Type B pancreatic cell (in vitro differentiated cells): ENCODE results near the gene KPNA1. TPM values are rescaled to one million over a fixed set of nuclear protein-coding genes. Genes with fewer than 3 reads are reported as not detected.

Experiments used
- DNase-seq: peaks from one replicate; pipeline ENCODE4 v3.0.0; 2021; ENCODE audit warnings: mixed read lengths; ENCODE audit not compliant: unreplicated experiment; ENCODE audit errors: extremely low spot score
- H3K27ac Mint-ChIP-seq: 2 replicates; pipeline ENCODE4 v1.8.0; 2021; ENCODE audit warnings: mild to moderate bottlenecking, mixed read lengths
- H3K27me3 Mint-ChIP-seq: 2 replicates; pipeline ENCODE4 v1.8.0; 2021; ENCODE audit warnings: mixed read lengths
- H3K36me3 Mint-ChIP-seq: 2 replicates; pipeline ENCODE4 v1.8.0; 2021; ENCODE audit warnings: mixed read lengths
- H3K4me1 Mint-ChIP-seq: one replicate; pipeline ENCODE4 v1.8.0; 2021; ENCODE audit warnings: mixed read lengths; ENCODE audit not compliant: unreplicated experiment
- H3K4me3 Mint-ChIP-seq: 2 replicates; pipeline ENCODE4 v1.8.0; 2021; ENCODE audit warnings: mild to moderate bottlenecking, mixed read lengths
- H3K9me3 Mint-ChIP-seq: 2 replicates; pipeline ENCODE4 v1.8.0; 2021; ENCODE audit warnings: mixed read lengths
- CTCF ChIP-seq: fragments of 200-600 bp; sonication (generic); conservative IDR thresholded peaks from 2 replicates; pipeline ENCODE4 v1.5.0; 2021; ENCODE audit warnings: antibody characterized with exemption, mild to moderate bottlenecking
- total RNA-seq: library from RNA; stranded (reverse); gene quantifications from 2 replicates; pipeline ENCODE4 v1.2.1, GENCODE V29; 2021; ENCODE audit warnings: low replicate concordance

The KPNA1 gene
- total RNA-seq, 1 donor from 2014 or later, result 67.7 TPM

GRCh38 chr3:122548619-122549018 lies 33.9 kb upstream of the KPNA1 start:
- Mint-ChIP-seq H3K36me3 (peaks cover 4% of the 10 kb centered on the region), H3K27ac (no peak overlapping the region), H3K27me3 (no peaks in the 10 kb centered on the region), H3K9me3 (no peaks in the 10 kb centered on the region), H3K4me1 (no peaks in the 10 kb centered on the region), H3K4me3 (no peak overlapping the region)
- DNase-seq, result no peak
- TF ChIP-seq CTCF, result no peak

DNA sequence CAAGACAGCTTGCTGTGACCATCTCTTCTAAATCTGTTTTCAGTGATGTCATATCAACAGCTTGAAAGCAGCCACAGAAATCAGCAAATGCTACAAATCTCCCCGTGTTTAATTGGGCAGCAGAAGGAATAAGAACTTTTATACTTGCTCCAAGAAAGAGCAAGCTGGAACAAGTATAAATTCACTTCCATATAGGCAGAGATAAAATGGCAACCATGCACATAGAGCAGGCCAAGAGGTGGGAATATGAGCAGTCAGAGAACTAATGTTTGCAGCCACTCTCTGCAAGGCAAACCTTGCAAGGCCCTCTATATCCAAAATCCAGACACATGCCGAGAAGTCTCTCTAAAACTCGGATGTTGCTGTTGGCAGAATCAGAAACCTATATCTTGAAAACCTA lies 33.3 kb upstream of the KPNA1 start:
- Mint-ChIP-seq H3K4me1 (no peaks in the 10 kb centered on the region), H3K9me3 (no peaks in the 10 kb centered on the region), H3K27ac (no peak overlapping the region), H3K27me3 (no peaks in the 10 kb centered on the region), H3K36me3 (peaks cover 2% of the 10 kb centered on the region), H3K4me3 (no peak overlapping the region)
- TF ChIP-seq CTCF, result no peak
- no peak for DNase-seq

GRCh38 chr3:122546151-122546550 lies 31.4 kb upstream of the KPNA1 start:
- H3K4me1 Mint-ChIP-seq, result no peaks in the 10 kb centered on the region
- no peak overlapping the region for H3K27ac Mint-ChIP-seq
- H3K9me3 Mint-ChIP-seq, result no peaks in the 10 kb centered on the region
- H3K36me3 Mint-ChIP-seq, result no peaks in the 10 kb centered on the region
- no peak for DNase-seq
- no peak for TF ChIP-seq CTCF
- H3K27me3 Mint-ChIP-seq, result no peaks in the 10 kb centered on the region
- H3K4me3 Mint-ChIP-seq, result no peak overlapping the region

GRCh38 chr3:122538956-122539490 lies 24.3 kb upstream of the KPNA1 start:
- no peak for DNase-seq
- H3K4me1 Mint-ChIP-seq, result no peaks in the 10 kb centered on the region
- no peaks in the 10 kb centered on the region for H3K9me3 Mint-ChIP-seq
- peaks cover 4% of the 10 kb centered on the region for H3K27me3 Mint-ChIP-seq
- no peak overlapping the region for H3K27ac Mint-ChIP-seq
- H3K4me3 Mint-ChIP-seq, result no peak overlapping the region
- peaks cover 5% of the 10 kb centered on the region for H3K36me3 Mint-ChIP-seq
- no peak for TF ChIP-seq CTCF

GRCh38 chr3:122536632-122537001 lies 21.9 kb upstream of the KPNA1 start:
- Mint-ChIP-seq H3K4me1 (no peaks in the 10 kb centered on the region), H3K9me3 (no peaks in the 10 kb centered on the region), H3K36me3 (peaks cover 15% of the 10 kb centered on the region), H3K27ac (no peak overlapping the region), H3K4me3 (no peak overlapping the region), H3K27me3 (peaks cover 4% of the 10 kb centered on the region)
- TF ChIP-seq CTCF, result no peak
- no peak for DNase-seq
